ENCODE measurements around the gene MRPL4.

MRPL4 gene

GRCh38 chr19:10290357-10290875 is 38.4 kb downstream of the MRPL4 start:
- peak; percentile 4 for DNase-seq

GRCh38 chr19:10290876-10291553 is 39.0 kb downstream of the MRPL4 start:
- DNase-seq, result peak; percentile 35

DNA sequence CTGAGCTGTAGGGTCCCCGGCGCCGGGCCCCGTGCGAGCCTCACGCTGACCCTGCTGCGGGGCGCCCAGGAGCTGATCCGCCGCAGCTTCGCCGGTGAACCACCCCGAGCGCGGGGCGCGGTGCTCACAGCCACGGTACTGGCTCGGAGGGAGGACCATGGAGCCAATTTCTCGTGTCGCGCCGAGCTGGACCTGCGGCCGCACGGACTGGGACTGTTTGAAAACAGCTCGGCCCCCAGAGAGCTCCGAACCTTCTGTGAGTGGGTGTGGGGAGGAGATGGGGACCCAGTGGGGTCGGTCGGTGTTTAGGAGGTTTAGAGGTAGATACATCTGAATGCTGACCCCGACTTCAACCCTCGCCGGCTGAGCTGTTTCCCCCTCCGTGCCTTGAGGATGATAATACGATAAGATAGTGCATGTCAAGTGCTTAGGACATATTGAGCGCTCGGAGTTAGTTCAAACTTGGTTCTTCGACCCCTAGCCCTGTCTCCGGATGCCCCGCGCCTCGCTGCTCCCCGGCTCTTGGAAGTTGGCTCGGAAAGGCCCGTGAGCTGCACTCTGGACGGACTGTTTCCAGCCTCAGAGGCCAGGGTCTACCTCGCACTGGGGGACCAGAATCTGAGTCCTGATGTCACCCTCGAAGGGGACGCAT is 39.7 kb downstream of the MRPL4 start:
- DNase-seq, result no peak

DNA sequence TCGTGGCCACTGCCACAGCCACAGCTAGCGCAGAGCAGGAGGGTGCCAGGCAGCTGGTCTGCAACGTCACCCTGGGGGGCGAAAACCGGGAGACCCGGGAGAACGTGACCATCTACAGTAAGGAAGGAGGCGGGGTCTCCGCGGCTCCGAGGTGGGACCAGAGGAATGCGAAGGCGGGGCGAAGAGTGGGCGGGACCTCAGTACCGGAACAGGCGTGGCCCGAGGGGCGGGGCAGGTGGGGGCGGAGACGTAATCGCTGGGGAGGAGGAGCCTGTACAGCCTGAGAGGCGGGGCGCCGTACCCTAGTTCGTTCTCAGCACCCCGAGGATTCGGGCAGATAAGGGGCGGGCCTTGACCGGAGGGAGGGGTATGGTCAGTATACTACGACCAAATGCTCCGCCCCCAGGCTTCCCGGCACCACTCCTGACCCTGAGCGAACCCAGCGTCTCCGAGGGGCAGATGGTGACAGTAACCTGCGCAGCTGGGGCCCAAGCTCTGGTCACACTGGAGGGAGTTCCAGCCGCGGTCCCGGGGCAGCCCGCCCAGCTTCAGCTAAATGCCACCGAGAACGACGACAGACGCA is 40.3 kb downstream of the MRPL4 start:
- no peak for DNase-seq

DNA sequence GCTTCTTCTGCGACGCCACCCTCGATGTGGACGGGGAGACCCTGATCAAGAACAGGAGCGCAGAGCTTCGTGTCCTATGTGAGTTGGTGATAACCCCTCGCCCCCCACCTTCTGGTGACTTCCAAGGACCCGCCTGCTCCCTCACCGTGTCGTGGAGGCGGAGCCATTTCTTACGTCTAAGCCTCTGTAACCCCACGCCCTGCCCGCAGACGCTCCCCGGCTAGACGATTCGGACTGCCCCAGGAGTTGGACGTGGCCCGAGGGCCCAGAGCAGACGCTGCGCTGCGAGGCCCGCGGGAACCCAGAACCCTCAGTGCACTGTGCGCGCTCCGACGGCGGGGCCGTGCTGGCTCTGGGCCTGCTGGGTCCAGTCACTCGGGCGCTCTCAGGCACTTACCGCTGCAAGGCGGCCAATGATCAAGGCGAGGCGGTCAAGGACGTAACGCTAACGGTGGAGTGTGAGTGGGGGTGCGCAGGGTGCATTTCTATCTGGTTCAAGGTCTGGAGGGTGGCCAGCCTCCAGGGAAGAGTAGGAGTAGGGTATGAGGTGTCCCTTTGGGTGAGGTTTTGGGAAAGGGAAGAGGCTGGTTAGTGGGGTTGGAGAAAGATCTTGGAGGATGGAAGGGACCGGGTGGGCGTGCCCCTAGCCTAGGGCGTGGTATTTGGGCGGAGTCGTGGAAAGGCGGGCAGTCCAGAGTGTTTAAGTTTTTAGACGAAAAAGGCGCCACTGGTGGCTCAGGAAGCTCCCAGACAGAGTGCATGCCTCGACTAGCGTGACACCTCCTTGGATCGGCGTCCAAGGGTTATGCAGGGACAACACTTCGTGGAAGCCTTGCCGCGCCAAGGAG is 41.0 kb downstream of the MRPL4 start:
- DNase-seq, result no peak

DNA sequence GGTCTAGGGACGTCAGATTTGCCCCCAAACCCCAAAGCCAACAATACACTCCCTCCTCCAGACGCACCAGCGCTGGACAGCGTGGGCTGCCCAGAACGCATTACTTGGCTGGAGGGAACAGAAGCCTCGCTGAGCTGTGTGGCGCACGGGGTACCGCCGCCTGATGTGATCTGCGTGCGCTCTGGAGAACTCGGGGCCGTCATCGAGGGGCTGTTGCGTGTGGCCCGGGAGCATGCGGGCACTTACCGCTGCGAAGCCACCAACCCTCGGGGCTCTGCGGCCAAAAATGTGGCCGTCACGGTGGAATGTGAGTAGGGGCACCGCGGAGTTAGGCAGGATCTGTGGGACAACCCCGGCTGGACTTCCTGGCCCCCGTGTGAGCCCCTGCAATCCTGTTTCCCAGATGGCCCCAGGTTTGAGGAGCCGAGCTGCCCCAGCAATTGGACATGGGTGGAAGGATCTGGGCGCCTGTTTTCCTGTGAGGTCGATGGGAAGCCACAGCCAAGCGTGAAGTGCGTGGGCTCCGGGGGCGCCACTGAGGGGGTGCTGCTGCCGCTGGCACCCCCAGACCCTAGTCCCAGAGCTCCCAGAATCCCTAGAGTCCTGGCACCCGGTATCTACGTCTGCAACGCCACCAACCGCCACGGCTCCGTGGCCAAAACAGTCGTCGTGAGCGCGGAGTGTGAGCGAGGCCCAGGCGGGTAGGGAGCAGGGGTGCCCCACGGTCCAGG is 41.8 kb downstream of the MRPL4 start:
- no peak for DNase-seq

- no peak for DNase-seq
Measured at GRCh38 chr19:10294368-10294697, 42.3 kb downstream of the MRPL4 start.

DNA sequence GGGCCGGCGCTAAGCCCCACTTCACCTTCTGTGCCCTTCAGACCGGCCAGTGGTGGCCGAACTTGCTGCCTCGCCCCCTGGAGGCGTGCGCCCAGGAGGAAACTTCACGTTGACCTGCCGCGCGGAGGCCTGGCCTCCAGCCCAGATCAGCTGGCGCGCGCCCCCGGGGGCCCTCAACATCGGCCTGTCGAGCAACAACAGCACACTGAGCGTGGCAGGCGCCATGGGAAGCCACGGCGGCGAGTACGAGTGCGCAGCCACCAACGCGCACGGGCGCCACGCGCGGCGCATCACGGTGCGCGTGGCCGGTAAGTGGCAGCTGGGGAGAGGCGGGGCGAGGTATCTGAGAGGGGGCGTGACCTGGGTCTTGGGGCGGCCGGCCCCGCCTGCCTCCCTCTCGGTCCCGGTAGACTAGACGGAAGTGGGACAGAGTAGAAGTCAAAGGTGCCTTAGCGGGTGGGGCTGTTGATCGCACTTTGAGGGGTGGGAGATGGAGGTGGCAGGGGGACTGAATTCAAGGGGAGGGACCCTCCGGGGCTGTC is 43.4 kb downstream of the MRPL4 start:
- no peak for DNase-seq

- no peak for DNase-seq
Measured at GRCh38 chr19:10295847-10296591, 44.0 kb downstream of the MRPL4 start.

- peak; percentile 52 for DNase-seq
Measured at GRCh38 chr19:10299545-10300458, 47.8 kb downstream of the MRPL4 start.

GRCh38 chr19:10305139-10305806 is 53.3 kb downstream of the MRPL4 start:
- peak; percentile 12 for DNase-seq

DNA sequence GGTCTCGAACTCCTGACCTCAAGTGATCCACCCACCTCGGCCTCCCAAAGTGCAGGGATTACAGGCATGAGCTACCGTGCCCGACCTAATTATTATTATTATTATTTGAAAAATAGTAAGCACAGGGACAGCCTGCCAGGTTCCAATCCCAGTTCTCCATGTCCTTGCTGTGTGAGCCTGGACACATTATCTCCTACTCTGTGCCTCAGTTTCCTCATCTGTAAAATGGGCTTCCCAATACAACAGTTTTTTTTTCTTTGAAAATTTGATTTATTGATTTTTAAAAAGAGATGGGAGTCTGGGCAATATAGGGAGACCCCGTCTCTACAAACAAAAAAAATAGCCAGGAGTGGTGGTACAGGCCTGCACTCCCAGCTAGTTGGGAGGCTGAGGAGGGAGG is 54.3 kb downstream of the MRPL4 start:
- DNase-seq, result no peak

DNA sequence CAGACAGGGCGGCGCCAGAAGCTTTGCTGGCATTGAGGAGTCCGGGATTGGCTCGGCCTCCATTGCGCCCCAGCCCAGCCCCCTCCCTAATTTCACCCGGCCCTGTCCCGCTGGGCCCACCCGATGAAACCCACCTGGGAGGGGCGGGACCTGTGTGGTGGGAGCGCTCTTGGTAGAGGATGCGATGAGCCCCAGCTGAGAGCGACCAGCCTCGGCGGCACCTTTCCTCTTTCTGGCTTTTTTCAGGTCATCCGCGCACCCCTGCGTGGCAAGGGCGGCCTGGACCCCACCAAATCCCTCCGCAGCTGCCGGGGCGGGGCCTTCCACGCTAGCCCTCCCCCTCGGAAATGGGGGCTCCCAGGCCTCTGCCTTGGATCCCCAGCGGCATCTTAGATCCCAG is 57.4 kb downstream of the MRPL4 start, which contains the start of gene ZGLP1:
Gene ZGLP1, minus strand, starts transcription at position 393 of the 400 bp plus-strand sequence.
- DNase-seq, result no peak
